Fibroblast of lung (primary cell): ENCODE results near the gene FGF5. TPM values are rescaled to one million over a fixed set of nuclear protein-coding genes. Genes with fewer than 3 reads are reported as not detected.
A peak's percentile ranks its signal among the peaks of the same experiment; 100 is the strongest.

ENCODE experiments used
- DNase-seq, 2 donors: peaks; one replicate each; pipeline versions ENCODE4 v3.0.0 to v3.0.0-alpha.2; 2010; ENCODE audit warnings: low read depth in 2 of 2
- H2AFZ ChIP-seq: 2 replicates; pipeline ENCODE4 v1.5.1; 2012; ENCODE audit warnings: low read length, control low read depth, inconsistent platforms
- H3K27ac ChIP-seq: 2 replicates; pipeline ENCODE4 v1.5.1; 2011; ENCODE audit warnings: low read length, control low read depth; ENCODE audit not compliant: insufficient read depth
- H3K27me3 ChIP-seq: 2 replicates; pipeline ENCODE4 v1.5.1; 2011; ENCODE audit warnings: mild to moderate bottlenecking, low read length; ENCODE audit not compliant: control insufficient read depth, insufficient read depth
- H3K36me3 ChIP-seq: 2 replicates; pipeline ENCODE4 v1.5.1; 2011; ENCODE audit warnings: low read length; ENCODE audit not compliant: control insufficient read depth, insufficient read depth
- H3K4me1 ChIP-seq: 2 replicates; pipeline ENCODE4 v1.5.1; 2011; ENCODE audit warnings: low read length; ENCODE audit not compliant: control insufficient read depth, insufficient read depth; ENCODE audit errors: extremely low read depth
- H3K4me2 ChIP-seq: 2 replicates; pipeline ENCODE4 v1.5.1; 2011; ENCODE audit warnings: low read length, control low read depth; ENCODE audit not compliant: insufficient read depth; ENCODE audit errors: extremely low read depth
- H3K4me3 ChIP-seq, 4 experiments: fragments of 200-600 bp in 1 of 4; sonication (generic) in 1 of 4; replicated peaks in 1 of 4; 2 replicates each; pipeline ENCODE4 v1.5.1; 2011 to 2016; ENCODE audit warnings: low read length in 4 of 4, low read depth in 3 of 4, mild to moderate bottlenecking in 3 of 4, control low read depth in 2 of 4, inconsistent platforms in 1 of 4, mixed read lengths in 1 of 4; ENCODE audit not compliant: insufficient read depth in 1 of 4; ENCODE audit errors: control extremely low read depth in 1 of 4
- H3K79me2 ChIP-seq: 2 replicates; pipeline ENCODE4 v1.5.1; 2012; ENCODE audit warnings: mild to moderate bottlenecking, low read length, inconsistent platforms; ENCODE audit not compliant: control insufficient read depth, insufficient read depth
- H3K9ac ChIP-seq: 2 replicates; pipeline ENCODE4 v1.5.1; 2011; ENCODE audit warnings: mild to moderate bottlenecking, low read length, control low read depth; ENCODE audit not compliant: insufficient read depth
- H3K9me3 ChIP-seq: 2 replicates; pipeline ENCODE4 v1.5.1; 2012; ENCODE audit warnings: low read depth, low read length; ENCODE audit not compliant: control insufficient read depth, insufficient read depth
- H4K20me1 ChIP-seq: 2 replicates; pipeline ENCODE4 v1.5.1; 2011; ENCODE audit warnings: low read length; ENCODE audit not compliant: control insufficient read depth, insufficient read depth; ENCODE audit errors: extremely low read depth
- CTCF ChIP-seq, 2 donors: IDR thresholded peaks in 1 of 2; conservative IDR thresholded peaks in 1 of 2; 1 replicate in 1 of 2; 2 replicates in 1 of 2; pipeline ENCODE4 v1.5.1; 2011 to 2012; ENCODE audit warnings: low read length in 2 of 2, control low read depth in 1 of 2, inconsistent platforms in 1 of 2, low read depth in 1 of 2, mild to moderate bottlenecking in 1 of 2
- EZH2 ChIP-seq: IDR thresholded peaks from 2 replicates; pipeline ENCODE4 v1.5.1; 2012; ENCODE audit warnings: low read length, control low read depth, mild to moderate bottlenecking; ENCODE audit errors: missing control alignments
- polyA plus RNA-seq, 2 donors: library from polyadenylated mRNA; depleted of rRNA in 1 of 2; stranded (reverse) in 1 of 2; unstranded in 1 of 2; fragments of >200 nt; gene quantifications; 2 replicates each; pipeline ENCODE4 v1.2.1, GENCODE V29; 2011 to 2012; ENCODE audit warnings: missing spikeins in 1 of 2
- total RNA-seq: library from RNA; depleted of rRNA; stranded (reverse); fragments of >200 nt; gene quantifications from 2 replicates; pipeline ENCODE4 v1.2.1, GENCODE V29; 2014

The FGF5 gene
- total and polyA plus RNA-seq, 2 donors (not counting 1 experiment from before 2014, with no cell fraction given) = 25.8 to 56.4 TPM

DNA sequence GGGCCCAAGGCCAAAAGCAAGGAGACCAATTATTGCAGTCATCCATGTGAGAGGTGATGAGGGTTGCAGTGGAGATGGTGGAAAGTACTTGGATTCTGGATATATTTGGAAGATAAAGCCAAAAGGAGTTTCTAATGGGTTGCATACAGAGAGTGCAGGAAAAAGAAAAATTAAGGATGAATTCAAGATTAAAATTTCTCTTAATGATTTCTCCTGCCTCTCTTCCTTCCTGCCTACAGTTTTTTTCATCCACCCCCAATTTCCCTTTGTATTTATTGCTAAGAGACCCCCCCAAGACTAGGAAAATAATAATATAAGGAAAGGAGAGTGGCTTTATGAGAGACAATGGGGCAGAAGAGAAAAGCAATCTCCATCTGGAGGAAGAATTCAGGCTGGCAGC lies 8.6 kb upstream of the FGF5 start:
- no peaks in the 10 kb centered on the region for H4K20me1 ChIP-seq
- no peak overlapping the region for H3K4me3 ChIP-seq
- H3K4me2 ChIP-seq = no peak overlapping the region
- no peak for TF ChIP-seq CTCF (conservative IDR thresholded peaks at IDR 0.05 in 1 of 2, IDR thresholded peaks at IDR 0.05 in 1 of 2; ENCODE audit: low read depth in 1 of 2, low read length in 2 of 2)
- no peak for TF ChIP-seq EZH2
- no peaks in the 10 kb centered on the region for H3K27me3 ChIP-seq
- H3K79me2 ChIP-seq = no peaks in the 10 kb centered on the region
- no peak for DNase-seq
- peaks cover 6% of the 10 kb centered on the region for H3K4me1 ChIP-seq
- no peaks in the 10 kb centered on the region for H3K9me3 ChIP-seq
- no peak overlapping the region for H3K27ac ChIP-seq
- no peaks in the 10 kb centered on the region for H3K36me3 ChIP-seq
- H3K9ac ChIP-seq = no peak overlapping the region
- no peak overlapping the region for H2AFZ ChIP-seq

DNA sequence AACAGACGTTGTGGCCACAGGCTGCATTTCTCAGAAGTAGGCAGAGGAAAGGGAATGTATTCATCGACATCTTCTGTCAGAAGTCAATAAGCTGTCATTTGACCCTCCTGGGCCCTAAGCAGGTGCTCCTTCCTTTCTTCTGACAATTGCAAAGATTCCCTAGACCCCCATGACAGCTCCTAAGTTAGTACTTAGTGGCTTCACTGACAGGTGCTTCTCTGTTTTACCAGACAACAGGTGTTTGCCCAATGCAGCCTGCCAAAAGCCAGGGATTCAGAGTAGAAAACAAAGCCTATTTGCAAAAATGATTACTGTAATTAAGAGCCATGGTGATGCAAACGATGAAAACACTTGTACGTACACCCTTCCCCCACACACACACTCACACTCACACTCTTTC lies 7.5 kb upstream of the FGF5 start:
- Histone ChIP-seq H3K4me1 (peaks cover 7% of the 10 kb centered on the region), H3K27me3 (no peaks in the 10 kb centered on the region)
- no peak for DNase-seq

DNA sequence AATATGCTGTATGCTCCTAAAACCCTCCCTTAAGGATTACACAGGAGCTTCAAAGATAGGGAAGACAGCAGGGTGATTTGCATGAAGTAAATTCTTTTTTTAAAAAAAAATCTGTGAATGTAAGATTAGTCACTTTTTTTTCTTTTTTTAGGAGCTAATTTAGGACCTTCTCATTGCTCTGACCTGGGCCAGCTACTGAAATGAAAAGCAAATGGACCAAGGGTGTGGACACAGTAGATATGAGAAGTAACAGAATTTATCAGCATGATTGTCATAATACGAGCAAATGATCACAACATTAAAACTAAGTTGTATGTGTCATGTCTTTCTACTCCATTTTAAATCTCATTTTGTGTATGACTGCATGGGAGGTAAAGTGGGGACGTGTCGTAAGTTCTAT lies 6.6 kb upstream of the FGF5 start:
- DNase-seq = no peak
- H3K79me2 ChIP-seq = peaks cover 6% of the 10 kb centered on the region
- no peaks in the 10 kb centered on the region for H3K36me3 ChIP-seq
- H3K4me3 ChIP-seq = no peak overlapping the region
- H3K4me1 ChIP-seq = peaks cover 9% of the 10 kb centered on the region
- H3K27ac ChIP-seq = no peak overlapping the region
- no peaks in the 10 kb centered on the region for H3K9me3 ChIP-seq
- H3K9ac ChIP-seq = no peak overlapping the region
- H3K4me2 ChIP-seq = no peak overlapping the region
- H4K20me1 ChIP-seq = no peaks in the 10 kb centered on the region
- TF ChIP-seq EZH2 = no peak
- H2AFZ ChIP-seq = no peak overlapping the region
- H3K27me3 ChIP-seq = no peaks in the 10 kb centered on the region

More for the DNA sequence above, 7.5 kb upstream of the FGF5 start:
- no peak for TF ChIP-seq CTCF (conservative IDR thresholded peaks at IDR 0.05 in 1 of 2, IDR thresholded peaks at IDR 0.05 in 1 of 2; ENCODE audit: low read depth in 1 of 2, low read length in 2 of 2)
- no peak for TF ChIP-seq EZH2
- Histone ChIP-seq H2AFZ (peak overlapping the region; percentile 29), H3K9me3 (no peaks in the 10 kb centered on the region), H3K27ac (no peak overlapping the region), H4K20me1 (no peaks in the 10 kb centered on the region), H3K79me2 (no peaks in the 10 kb centered on the region), H3K9ac (no peak overlapping the region), H3K36me3 (no peaks in the 10 kb centered on the region), H3K4me2 (no peak overlapping the region), H3K4me3 (no peak overlapping the region)
